ENCODE results near the gene CASP3.

Gene CASP3

DNA sequence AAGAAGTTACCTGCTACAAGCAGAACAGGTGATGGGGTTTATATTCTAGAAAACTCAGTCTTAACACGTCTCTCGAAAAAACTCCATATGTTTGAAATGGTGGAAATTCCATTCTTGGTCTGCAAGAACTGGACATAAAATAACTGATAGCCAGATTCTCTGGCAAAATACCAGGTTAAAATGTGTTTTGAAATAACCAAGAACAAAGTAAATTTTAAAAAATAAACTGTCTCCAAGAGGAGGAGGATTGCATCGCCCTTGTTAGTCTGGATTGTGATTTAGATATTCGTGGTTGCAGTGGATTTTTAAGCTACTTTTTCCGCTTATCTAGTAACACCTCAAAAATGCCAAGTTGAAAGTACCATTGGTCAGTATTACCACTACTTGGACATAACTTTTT, 43.8 kb upstream of the CASP3 start:
- TF ChIP-seq SIN3A (IDR thresholded peaks at IDR 0.05; ENCODE audit: borderline replicate concordance, insufficient read depth, low read length) (no peak), REST (IDR thresholded peaks at IDR 0.05; ENCODE audit: insufficient read depth in 1 of 2, low read depth in 2 of 2, low read length in 2 of 2) (no peak), POLR2AphosphoS5 (IDR thresholded peaks at IDR 0.05; ENCODE audit: low read depth, low read length) (no peak), FOXP2 (optimal IDR thresholded peaks at IDR 0.05; ENCODE audit: borderline replicate concordance, extremely low read depth, extremely low read length, insufficient read depth) (no peak), TAF1 (IDR thresholded peaks at IDR 0.05; ENCODE audit: borderline replicate concordance, insufficient read depth, low read length) (no peak)

DNA sequence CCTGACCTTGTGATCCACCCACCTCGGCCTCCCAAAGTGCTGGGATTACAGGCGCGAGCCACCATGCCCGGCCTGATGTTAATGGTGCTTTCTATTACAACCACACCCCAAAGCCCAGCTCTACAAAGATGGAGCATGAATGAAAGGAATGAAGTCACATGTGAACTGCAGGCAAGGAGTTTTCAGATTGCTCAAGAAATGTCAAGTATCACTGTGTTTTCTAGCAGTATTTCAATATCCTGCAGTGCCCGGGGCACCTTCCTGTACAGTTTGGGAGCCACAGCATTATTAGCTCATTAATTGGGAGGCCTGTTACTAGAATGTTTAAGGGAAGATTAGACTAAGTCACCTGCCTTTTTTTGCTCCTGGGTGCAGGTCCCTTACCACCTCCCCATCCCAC, 40.4 kb upstream of the CASP3 start:
- no peak for TF ChIP-seq POLR2AphosphoS5 (IDR thresholded peaks at IDR 0.05; ENCODE audit: low read depth, low read length)
- no peak for TF ChIP-seq FOXP2 (optimal IDR thresholded peaks at IDR 0.05; ENCODE audit: borderline replicate concordance, extremely low read depth, extremely low read length, insufficient read depth)
- no peak for TF ChIP-seq TAF1 (IDR thresholded peaks at IDR 0.05; ENCODE audit: borderline replicate concordance, insufficient read depth, low read length)
- no peak for TF ChIP-seq SIN3A (IDR thresholded peaks at IDR 0.05; ENCODE audit: borderline replicate concordance, insufficient read depth, low read length)
- TF ChIP-seq REST (IDR thresholded peaks at IDR 0.05; ENCODE audit: insufficient read depth in 1 of 2, low read depth in 2 of 2, low read length in 2 of 2) = no peak

- TF ChIP-seq FOXP2 (optimal IDR thresholded peaks at IDR 0.05; ENCODE audit: borderline replicate concordance, extremely low read depth, extremely low read length, insufficient read depth) = peak; percentile 14
- TF ChIP-seq REST (IDR thresholded peaks at IDR 0.05; ENCODE audit: insufficient read depth in 1 of 2, low read depth in 2 of 2, low read length in 2 of 2) = no peak
These were observed 39.2 kb upstream of the CASP3 start for GRCh38 chr4:184688447-184688846.

DNA sequence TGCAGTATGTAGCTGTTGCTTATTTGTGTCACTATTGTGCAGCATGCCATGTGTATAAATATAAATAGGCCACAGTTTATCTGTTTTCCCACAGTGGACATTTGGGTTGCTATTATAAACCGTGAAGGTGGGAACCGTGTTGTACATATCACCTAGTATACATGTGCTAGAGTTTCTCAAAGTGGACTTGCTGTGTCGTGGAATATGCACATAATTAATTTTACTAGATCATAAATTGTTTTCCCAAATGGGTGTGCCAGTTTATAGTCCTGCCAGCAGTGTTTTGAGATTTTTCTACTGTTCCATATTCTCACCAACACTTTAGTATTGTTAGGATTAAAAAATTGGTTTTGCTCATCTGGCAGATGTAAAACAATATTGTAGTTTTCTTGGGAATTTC, 38.8 kb upstream of the CASP3 start:
- TF ChIP-seq REST (IDR thresholded peaks at IDR 0.05; ENCODE audit: insufficient read depth in 1 of 2, low read depth in 2 of 2, low read length in 2 of 2) (no peak), FOXP2 (optimal IDR thresholded peaks at IDR 0.05; ENCODE audit: borderline replicate concordance, extremely low read depth, extremely low read length, insufficient read depth) (no peak), POLR2AphosphoS5 (IDR thresholded peaks at IDR 0.05; ENCODE audit: low read depth, low read length) (no peak), SIN3A (IDR thresholded peaks at IDR 0.05; ENCODE audit: borderline replicate concordance, insufficient read depth, low read length) (no peak), TAF1 (IDR thresholded peaks at IDR 0.05; ENCODE audit: borderline replicate concordance, insufficient read depth, low read length) (no peak)

DNA sequence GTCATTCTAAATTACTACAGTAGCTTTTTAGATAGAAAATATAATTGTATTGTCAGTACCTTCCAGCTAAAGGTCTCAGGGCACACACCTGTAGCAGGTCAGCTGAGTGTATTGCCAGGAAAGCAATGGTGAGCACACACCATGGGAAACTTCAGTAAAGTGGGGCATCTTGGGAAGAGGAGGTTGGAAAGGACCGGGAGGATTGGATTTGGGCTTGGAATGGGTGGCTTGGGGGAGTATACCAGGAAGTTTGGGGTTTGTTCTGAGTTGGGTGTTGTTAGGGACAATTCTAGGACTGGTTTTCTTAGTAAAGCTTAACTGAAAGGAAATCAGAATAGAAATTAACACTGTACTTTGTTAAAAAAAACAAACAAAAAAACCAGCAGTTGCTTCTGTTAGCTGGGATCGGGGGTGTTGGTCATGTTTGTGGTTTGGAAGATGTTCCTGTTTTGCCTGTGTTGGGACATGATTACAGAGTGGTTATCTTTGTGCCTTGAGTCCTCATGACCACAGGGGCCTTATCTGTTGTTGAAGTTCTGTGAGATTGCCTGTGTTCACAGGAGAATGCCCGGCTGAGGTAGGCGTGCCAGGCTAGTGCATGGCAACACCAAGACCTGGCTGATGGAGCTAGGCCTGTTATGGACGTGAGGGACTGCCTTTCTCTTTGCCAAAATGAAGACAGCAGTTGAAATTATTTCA, 35.4 kb upstream of the CASP3 start:
- no peak for TF ChIP-seq SIN3A (IDR thresholded peaks at IDR 0.05; ENCODE audit: borderline replicate concordance, insufficient read depth, low read length)
- no peak for TF ChIP-seq REST (IDR thresholded peaks at IDR 0.05; ENCODE audit: insufficient read depth in 1 of 2, low read depth in 2 of 2, low read length in 2 of 2)
- no peak for TF ChIP-seq POLR2AphosphoS5 (IDR thresholded peaks at IDR 0.05; ENCODE audit: low read depth, low read length)
- no peak for TF ChIP-seq TAF1 (IDR thresholded peaks at IDR 0.05; ENCODE audit: borderline replicate concordance, insufficient read depth, low read length)
- no peak for TF ChIP-seq FOXP2 (optimal IDR thresholded peaks at IDR 0.05; ENCODE audit: borderline replicate concordance, extremely low read depth, extremely low read length, insufficient read depth)
